ENCODE results near the gene HBQ1. TPM values are rescaled to one million over a fixed set of nuclear protein-coding genes. Genes with fewer than 3 reads are reported as not detected.

HBQ1 gene
- total RNA-seq, 1 donor: not detected

DNA sequence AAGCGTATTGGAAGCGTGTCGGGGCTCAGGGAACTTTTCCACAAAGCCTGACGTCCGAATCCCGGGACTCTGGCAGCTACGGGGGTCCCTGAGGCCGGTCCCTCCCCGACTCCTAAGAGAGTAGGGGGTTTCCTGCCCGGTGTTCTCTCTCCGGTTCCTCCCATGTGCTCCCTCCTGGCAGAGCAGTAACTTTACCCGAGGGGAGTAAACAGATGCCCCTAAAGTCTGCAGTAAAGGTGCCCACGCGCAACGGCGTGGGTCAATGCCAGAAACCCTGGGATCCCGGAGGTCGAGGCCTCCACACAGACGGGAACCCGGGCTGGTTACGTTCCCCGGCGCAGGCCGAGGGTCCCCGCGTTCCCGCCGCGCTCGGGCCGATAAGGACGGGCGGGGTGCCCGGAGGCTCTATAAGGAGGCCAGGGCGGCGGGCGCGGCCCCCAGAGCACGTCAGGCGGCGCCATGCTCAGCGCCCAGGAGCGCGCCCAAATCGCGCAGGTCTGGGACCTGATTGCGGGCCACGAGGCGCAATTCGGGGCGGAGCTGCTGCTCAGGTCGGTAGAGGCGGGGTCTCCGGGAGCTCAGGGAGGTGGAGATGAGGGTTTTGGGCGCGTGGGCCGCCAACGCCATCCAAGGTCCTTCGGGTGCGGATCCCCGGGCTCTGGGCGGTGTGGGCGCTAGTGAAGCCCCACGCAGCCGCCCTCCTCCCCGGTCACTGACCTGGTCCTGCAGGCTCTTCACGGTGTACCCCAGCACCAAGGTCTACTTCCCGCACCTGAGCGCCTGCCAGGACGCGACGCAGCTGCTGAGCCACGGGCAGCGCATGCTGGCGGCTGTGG lies 14.5 kb upstream of the HBQ1 start, which contains the start of gene HBM:
HBM (plus strand) TSS at position 440 of the 836 bp plus-strand sequence; CDS start at position 460, 20 bp downstream.
- Histone ChIP-seq H3K4me3 (ENCODE audit: insufficient read depth, low read length) (no peak within 1 kb of the TSS), H3K27me3 (ENCODE audit: insufficient read depth, low read length) (peaks cover 45% of the 10 kb centered on the region)

DNA sequence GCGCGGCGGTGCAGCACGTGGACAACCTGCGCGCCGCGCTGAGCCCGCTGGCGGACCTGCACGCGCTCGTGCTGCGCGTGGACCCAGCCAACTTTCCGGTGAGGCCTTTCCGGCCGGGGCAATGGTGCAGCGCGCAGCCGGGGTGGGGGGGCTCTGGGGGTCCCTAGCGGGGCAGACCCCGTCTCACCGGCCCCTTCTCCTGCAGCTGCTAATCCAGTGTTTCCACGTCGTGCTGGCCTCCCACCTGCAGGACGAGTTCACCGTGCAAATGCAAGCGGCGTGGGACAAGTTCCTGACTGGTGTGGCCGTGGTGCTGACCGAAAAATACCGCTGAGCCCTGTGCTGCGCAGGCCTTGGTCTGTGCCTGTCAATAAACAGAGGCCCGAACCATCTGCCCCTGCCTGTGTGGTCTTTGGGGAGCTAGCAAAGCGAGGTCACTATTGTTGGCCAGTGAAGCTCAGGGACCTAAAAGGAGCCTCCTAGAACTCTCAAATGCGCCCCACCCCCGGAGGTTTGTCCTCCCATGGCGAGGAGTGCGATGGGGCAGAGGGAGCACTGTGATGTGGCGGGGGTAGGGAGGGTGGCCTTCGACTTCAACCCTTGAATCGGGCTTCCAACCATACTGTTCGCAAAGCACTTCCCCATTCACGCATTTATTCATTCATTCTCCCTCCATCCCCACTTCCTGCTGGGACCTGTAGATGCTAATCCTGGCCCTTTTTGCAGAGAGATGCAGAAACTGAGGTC lies 13.7 kb upstream of the HBQ1 start:
- DNase-seq (ENCODE audit: insufficient read length, low spot score, missing footprints): peak; percentile 90
- Histone ChIP-seq H3K9me3 (ENCODE audit: low read depth, low read length) (no peaks in the 10 kb centered on the region), H2AFZ (ENCODE audit: low read length) (no peak overlapping the region), H3K36me3 (ENCODE audit: insufficient read depth, low read length) (no peaks in the 10 kb centered on the region), H4K20me1 (ENCODE audit: insufficient read depth, low read length) (no peaks in the 10 kb centered on the region), H3K4me1 (ENCODE audit: insufficient read depth, low read length) (no peaks in the 10 kb centered on the region), H3K27ac (ENCODE audit: low read depth, low read length) (no peak overlapping the region), H3K79me2 (ENCODE audit: insufficient read depth, low read length) (no peaks in the 10 kb centered on the region), H3K4me2 (ENCODE audit: insufficient read depth, low read length) (no peak overlapping the region), H3K4me3 (ENCODE audit: insufficient read depth, low read length) (no peak overlapping the region), H3K27me3 (ENCODE audit: insufficient read depth, low read length) (peaks cover 47% of the 10 kb centered on the region)
- TF ChIP-seq, protein P1, sequence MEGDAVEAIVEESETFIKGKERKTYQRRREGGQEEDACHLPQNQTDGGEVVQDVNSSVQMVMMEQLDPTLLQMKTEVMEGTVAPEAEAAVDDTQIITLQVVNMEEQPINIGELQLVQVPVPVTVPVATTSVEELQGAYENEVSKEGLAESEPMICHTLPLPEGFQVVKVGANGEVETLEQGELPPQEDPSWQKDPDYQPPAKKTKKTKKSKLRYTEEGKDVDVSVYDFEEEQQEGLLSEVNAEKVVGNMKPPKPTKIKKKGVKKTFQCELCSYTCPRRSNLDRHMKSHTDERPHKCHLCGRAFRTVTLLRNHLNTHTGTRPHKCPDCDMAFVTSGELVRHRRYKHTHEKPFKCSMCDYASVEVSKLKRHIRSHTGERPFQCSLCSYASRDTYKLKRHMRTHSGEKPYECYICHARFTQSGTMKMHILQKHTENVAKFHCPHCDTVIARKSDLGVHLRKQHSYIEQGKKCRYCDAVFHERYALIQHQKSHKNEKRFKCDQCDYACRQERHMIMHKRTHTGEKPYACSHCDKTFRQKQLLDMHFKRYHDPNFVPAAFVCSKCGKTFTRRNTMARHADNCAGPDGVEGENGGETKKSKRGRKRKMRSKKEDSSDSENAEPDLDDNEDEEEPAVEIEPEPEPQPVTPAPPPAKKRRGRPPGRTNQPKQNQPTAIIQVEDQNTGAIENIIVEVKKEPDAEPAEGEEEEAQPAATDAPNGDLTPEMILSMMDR (IDR thresholded peaks at IDR 0.05; ENCODE audit: extremely low read depth, low read depth, low read length): no peak

More for the DNA sequence above, 14.5 kb upstream of the HBQ1 start, which contains the start of gene HBM:
- no peaks in the 10 kb centered on the region for H3K9me3 ChIP-seq (ENCODE audit: low read depth, low read length)
- peak; percentile 90 for DNase-seq (ENCODE audit: insufficient read length, low spot score, missing footprints)
- no peaks in the 10 kb centered on the region for H3K36me3 ChIP-seq (ENCODE audit: insufficient read depth, low read length)
- H3K4me2 ChIP-seq (ENCODE audit: insufficient read depth, low read length): no peak within 1 kb of the TSS
- TF ChIP-seq, protein P1 (IDR thresholded peaks at IDR 0.05; ENCODE audit: extremely low read depth, low read depth, low read length): no peak
- H4K20me1 ChIP-seq (ENCODE audit: insufficient read depth, low read length): no peaks in the 10 kb centered on the region
- no peak within 1 kb of the TSS for H3K27ac ChIP-seq (ENCODE audit: low read depth, low read length)
- no peak within 1 kb of the TSS for H2AFZ ChIP-seq (ENCODE audit: low read length)
- H3K4me1 ChIP-seq (ENCODE audit: insufficient read depth, low read length): no peaks in the 10 kb centered on the region
- no peaks in the 10 kb centered on the region for H3K79me2 ChIP-seq (ENCODE audit: insufficient read depth, low read length)

DNA sequence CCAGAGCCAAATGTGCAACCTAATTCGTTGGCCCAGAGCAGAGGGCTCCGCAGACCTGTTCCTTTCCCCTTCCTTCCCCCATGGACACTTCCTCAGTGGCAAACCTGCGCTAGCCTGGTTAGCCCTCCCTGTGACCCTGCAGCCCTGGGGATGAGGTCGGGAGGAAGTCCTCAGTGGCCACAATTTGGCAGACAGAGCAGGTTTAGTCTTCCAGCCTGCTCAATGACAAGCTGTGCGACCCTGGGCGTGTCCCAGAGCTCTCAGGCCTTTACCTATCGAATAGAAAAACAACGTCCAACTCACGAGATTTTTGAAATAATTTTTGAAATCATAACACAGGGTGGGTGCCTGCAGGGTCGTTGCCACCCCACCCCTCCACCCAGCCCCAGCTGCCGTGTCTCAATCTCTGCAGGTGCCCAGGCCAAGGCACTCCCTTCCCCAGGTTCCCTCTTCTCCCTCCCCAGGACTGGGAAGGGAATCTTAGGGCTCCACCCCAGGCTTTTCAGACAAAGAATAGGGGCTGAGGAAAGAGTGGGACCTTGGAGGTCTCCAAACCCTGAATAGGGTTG lies 13.1 kb upstream of the HBQ1 start:
- peaks cover 47% of the 10 kb centered on the region for H3K27me3 ChIP-seq (ENCODE audit: insufficient read depth, low read length)
- H3K9me3 ChIP-seq (ENCODE audit: low read depth, low read length): no peaks in the 10 kb centered on the region
- no peaks in the 10 kb centered on the region for H4K20me1 ChIP-seq (ENCODE audit: insufficient read depth, low read length)
- TF ChIP-seq, protein P1 (IDR thresholded peaks at IDR 0.05; ENCODE audit: extremely low read depth, low read depth, low read length): no peak
- H3K4me1 ChIP-seq (ENCODE audit: insufficient read depth, low read length): no peaks in the 10 kb centered on the region
- no peak overlapping the region for H3K4me2 ChIP-seq (ENCODE audit: insufficient read depth, low read length)
- DNase-seq (ENCODE audit: insufficient read length, low spot score, missing footprints): peak; percentile 81
- no peak overlapping the region for H3K4me3 ChIP-seq (ENCODE audit: insufficient read depth, low read length)
- no peak overlapping the region for H2AFZ ChIP-seq (ENCODE audit: low read length)
- no peaks in the 10 kb centered on the region for H3K79me2 ChIP-seq (ENCODE audit: insufficient read depth, low read length)
- no peaks in the 10 kb centered on the region for H3K36me3 ChIP-seq (ENCODE audit: insufficient read depth, low read length)
- H3K27ac ChIP-seq (ENCODE audit: low read depth, low read length): no peak overlapping the region
